PC-3 (cell line): Measurements from ENCODE around the gene IL3RA. TPM values are rescaled to one million over a fixed set of nuclear protein-coding genes. Genes with fewer than 3 reads are reported as not detected.

Experiments
- ATAC-seq: fragments of 200-7000 bp; cut with Tn5 transposase; 2 replicates; pipeline ENCODE4 v1.9.1; 2020; ENCODE audit warnings: mild to moderate bottlenecking, moderate library complexity
- BruUV-seq: library from RNA; stranded (reverse); fragments of 400-500 nt; replicated peaks from 2 replicates; lab custom pipeline; 2021; lab: Mats Ljungman, UMichigan
- CTCF ChIA-PET: fragments of 300-600 bp; sonication (Branson Sonifier 250); formaldehyde crosslinking; loops from one replicate; lab custom pipeline; 2022; ENCODE audit warnings: antibody characterized with exemption; lab: Charles Lee
- POLR2A ChIA-PET: fragments of 300-600 bp; sonication (Branson Sonifier 250); formaldehyde crosslinking; loops from one replicate; lab custom pipeline; 2022; ENCODE audit warnings: antibody characterized with exemption; ENCODE audit not compliant: unreplicated experiment; lab: Charles Lee
- DNase-seq: peaks from one replicate; pipeline ENCODE4 v3.0.0-alpha.2; 2015
- H2AFZ ChIP-seq: fragments of 300-600 bp; sonication (generic); 2 replicates; pipeline ENCODE4 v1.6.0; 2016; ENCODE audit warnings: antibody characterized with exemption, low read length
- H3F3A ChIP-seq: fragments of 300-600 bp; sonication (generic); one replicate; pipeline ENCODE4 v1.6.0; 2017; ENCODE audit warnings: antibody characterized with exemption, low read length, control low read depth, mild to moderate bottlenecking; ENCODE audit not compliant: unreplicated experiment
- H3K27ac ChIP-seq: fragments of 300-600 bp; sonication (generic); 2 replicates; pipeline ENCODE4 v1.5.1; 2016; ENCODE audit warnings: mild to moderate bottlenecking, low read length
- H3K27me3 ChIP-seq: fragments of 300-600 bp; sonication (generic); 2 replicates; pipeline ENCODE4 v1.6.1; 2016; ENCODE audit warnings: low read length, mixed read lengths
- H3K36me3 ChIP-seq: fragments of 300-600 bp; sonication (generic); 2 replicates; pipeline ENCODE4 v1.6.1; 2016; ENCODE audit warnings: low read depth, mixed run types, low read length, mixed read lengths
- H3K4me1 ChIP-seq: fragments of 300-600 bp; sonication (generic); 2 replicates; pipeline ENCODE4 v1.5.1; 2016; ENCODE audit warnings: low read length; ENCODE audit not compliant: insufficient read depth
- H3K4me2 ChIP-seq: fragments of 300-600 bp; sonication (generic); 2 replicates; pipeline ENCODE4 v1.6.0; 2016; ENCODE audit warnings: low read length
- H3K4me3 ChIP-seq: fragments of 300-600 bp; sonication (generic); 2 replicates; pipeline ENCODE4 v1.5.1; 2016; ENCODE audit warnings: mild to moderate bottlenecking, low read length, mixed read lengths
- H3K79me2 ChIP-seq: fragments of 300-600 bp; sonication (generic); 2 replicates; pipeline ENCODE4 v1.6.1; 2017; ENCODE audit warnings: low read length, mixed read lengths
- H3K9ac ChIP-seq: fragments of 300-600 bp; sonication (generic); 2 replicates; pipeline ENCODE4 v1.6.0; 2016; ENCODE audit warnings: mild to moderate bottlenecking, low read length
- H3K9me2 ChIP-seq: fragments of 300-600 bp; sonication (generic); replicated peaks from 2 replicates; pipeline ENCODE4 v1.6.1; 2016; ENCODE audit warnings: mixed run types, low read length, mixed read lengths
- H3K9me3 ChIP-seq: fragments of 300-600 bp; sonication (generic); 2 replicates; pipeline ENCODE4 v1.6.1; 2016; ENCODE audit warnings: low read length, mixed read lengths
- H4K20me1 ChIP-seq: fragments of 300-600 bp; sonication (generic); 2 replicates; pipeline ENCODE4 v1.6.1; 2016; ENCODE audit warnings: low read length, mixed read lengths
- CTCF ChIP-seq: fragments of 300-600 bp; sonication (generic); conservative IDR thresholded peaks from 2 replicates; pipeline ENCODE4 v1.5.1; 2017; ENCODE audit warnings: antibody characterized with exemption, low read depth, mild to moderate bottlenecking, low read length
- EZH2 ChIP-seq: fragments of 300-600 bp; sonication (generic); IDR thresholded peaks from one replicate; pipeline ENCODE4 v1.6.1; 2017; ENCODE audit warnings: antibody characterized with exemption, mild to moderate bottlenecking, low read length; ENCODE audit not compliant: unreplicated experiment
- EZH2phosphoT487 ChIP-seq: fragments of 300-600 bp; sonication (generic); IDR thresholded peaks from 2 replicates; pipeline ENCODE4 v1.6.1; 2018; ENCODE audit warnings: mild to moderate bottlenecking, antibody characterized with exemption, low read length, borderline replicate concordance
- intact Hi-C: fragments of 100-400 bp; cut with micrococcal nuclease; formaldehyde crosslinking; loops from 2 replicates; pipeline ENCODE4 v1.9.0; 2023
- total RNA-seq: library from RNA; depleted of rRNA; stranded (reverse); fragments of >200 nt; gene quantifications from 2 replicates; pipeline ENCODE4 v1.2.3, GENCODE V29; 2014

The IL3RA gene
- total RNA-seq, 1 experiment from 2014 or later = not detected

GRCh38 chrX:1397441-1398270 is 61.1 kb downstream of the IL3RA start:
- no peak overlapping the region for H3K27ac ChIP-seq
- ATAC-seq = no peak
- no peaks in the 10 kb centered on the region for H3K9me3 ChIP-seq
- CTCF ChIA-PET = no interaction called here
- no peaks in the 10 kb centered on the region for H3K9me2 ChIP-seq
- TF ChIP-seq CTCF (no peak), EZH2 (no peak), EZH2phosphoT487 (no peak)
- no peaks in the 10 kb centered on the region for H3F3A ChIP-seq
- H3K4me1 ChIP-seq = no peaks in the 10 kb centered on the region
- H3K36me3 ChIP-seq = no peaks in the 10 kb centered on the region
- no peak overlapping the region for H3K4me2 ChIP-seq
- no TSS peak for BruUV-seq
- peaks cover 30% of the 10 kb centered on the region for H3K79me2 ChIP-seq
- no peaks in the 10 kb centered on the region for H3K27me3 ChIP-seq
- no peaks in the 10 kb centered on the region for H4K20me1 ChIP-seq
- no peak for DNase-seq
- H2AFZ ChIP-seq = no peak overlapping the region
- H3K4me3 ChIP-seq = no peak overlapping the region
- POLR2A ChIA-PET = no interaction called here
- intact Hi-C loops = no loop called here
- no peak overlapping the region for H3K9ac ChIP-seq

- Histone ChIP-seq H3K79me2 (peaks cover 23% of the 10 kb centered on the region), H2AFZ (no peak overlapping the region), H3K9me3 (no peaks in the 10 kb centered on the region), H3K4me3 (no peak overlapping the region), H3K36me3 (no peaks in the 10 kb centered on the region; the same call in 1 of the 2 replicates), H3K4me2 (no peak overlapping the region), H3F3A (no peaks in the 10 kb centered on the region), H3K9me2 (no peaks in the 10 kb centered on the region), H3K4me1 (no peaks in the 10 kb centered on the region), H3K9ac (no peak overlapping the region), H3K27me3 (no peaks in the 10 kb centered on the region), H4K20me1 (no peaks in the 10 kb centered on the region), H3K27ac (no peak overlapping the region)
- intact Hi-C loops = no loop called here
- CTCF ChIA-PET = no interaction called here
- DNase-seq (no peak), ATAC-seq (no peak)
- no peak for TF ChIP-seq EZH2
- no peak for TF ChIP-seq CTCF
- no peak for TF ChIP-seq EZH2phosphoT487
- no TSS peak for BruUV-seq
- POLR2A ChIA-PET = no interaction called here
Observed at GRCh38 chrX:1398431-1399340, 62.1 kb downstream of the IL3RA start.
